ENCODE measurements around the gene AOPEP. TPM values are rescaled to one million over a fixed set of nuclear protein-coding genes. Genes with fewer than 3 reads are reported as not detected.

The AOPEP gene
- total RNA-seq, 6 donors from 2014 or later: 55.4 to 410 (median 111) TPM

- 76 to 87% methylated on average over 7 to 11 of the region's 11 CpGs for WGBS, 2 donors
Observed at GRCh38 chr9:94973451-94973941, 247.0 kb downstream of the AOPEP start.

GRCh38 chr9:94974154-94974879 is 247.8 kb downstream of the AOPEP start:
- Histone ChIP-seq H3K4me1 (peaks cover 0 to 6% (median 5%) of the 10 kb centered on the region in 4 donors), H3K27me3 (no peaks in the 10 kb centered on the region), H3K27ac (no peak overlapping the region), H3K36me3 (no peaks in the 10 kb centered on the region), H3K4me3 (no peak overlapping the region), H3K9me3 (no peaks in the 10 kb centered on the region)
- TF ChIP-seq CTCF (IDR thresholded peaks at IDR 0.05) (no peak), EP300 (IDR thresholded peaks at IDR 0.05) (no peak), POLR2AphosphoS5 (IDR thresholded peaks at IDR 0.05) (no peak), POLR2A (IDR thresholded peaks at IDR 0.05) (no peak)
- no peak for DNase-seq
- 90 to 91% methylated on average over 10 of the region's 10 CpGs for WGBS, 2 donors
- ATAC-seq (ENCODE audit: low FRiP score in 2 of 2): no peak

More at GRCh38 chr9:94973451-94973941, 247.0 kb downstream of the AOPEP start:
- DNase-seq: no peak
- Histone ChIP-seq H3K27ac (peak overlapping the region in 1 of 4 donors; percentile 26), H3K36me3 (no peaks in the 10 kb centered on the region), H3K9me3 (no peaks in the 10 kb centered on the region), H3K4me1 (peaks cover 0 to 6% (median 5%) of the 10 kb centered on the region in 4 donors), H3K27me3 (no peaks in the 10 kb centered on the region), H3K4me3 (no peak overlapping the region)
- TF ChIP-seq EP300 (IDR thresholded peaks at IDR 0.05) (no peak), POLR2A (IDR thresholded peaks at IDR 0.05) (no peak), POLR2AphosphoS5 (IDR thresholded peaks at IDR 0.05) (no peak), CTCF (IDR thresholded peaks at IDR 0.05) (no peak)
- ATAC-seq (ENCODE audit: low FRiP score in 2 of 2): peak in 1 of 2 donors; percentile 49

- Histone ChIP-seq H3K4me1 (peaks cover 0 to 6% (median 5%) of the 10 kb centered on the region in 4 donors), H3K36me3 (no peaks in the 10 kb centered on the region), H3K9me3 (no peaks in the 10 kb centered on the region), H3K27me3 (no peaks in the 10 kb centered on the region), H3K4me3 (no peak overlapping the region), H3K27ac (no peak overlapping the region)
- TF ChIP-seq POLR2AphosphoS5 (IDR thresholded peaks at IDR 0.05): no peak
- no peak for TF ChIP-seq CTCF (IDR thresholded peaks at IDR 0.05)
- TF ChIP-seq POLR2A (IDR thresholded peaks at IDR 0.05): no peak
- TF ChIP-seq EP300 (IDR thresholded peaks at IDR 0.05): no peak
- ATAC-seq (ENCODE audit: low FRiP score in 2 of 2) (no peak), DNase-seq (peak in 1 of 2 donors; percentile 24)
- 89 to 97% methylated on average over 10 to 11 of the region's 11 CpGs for WGBS, 2 donors
Observed at GRCh38 chr9:94975480-94975879, 249.0 kb downstream of the AOPEP start.

GRCh38 chr9:94976077-94976476 is 249.6 kb downstream of the AOPEP start:
- Histone ChIP-seq H3K27me3 (no peaks in the 10 kb centered on the region), H3K4me3 (no peak overlapping the region), H3K9me3 (no peaks in the 10 kb centered on the region), H3K4me1 (peaks cover 0 to 6% (median 5%) of the 10 kb centered on the region in 4 donors), H3K36me3 (no peaks in the 10 kb centered on the region), H3K27ac (no peak overlapping the region)
- WGBS, 2 donors: 80 to 95% methylated on average over 4 of the region's 4 CpGs
- no peak for ATAC-seq (ENCODE audit: low FRiP score in 2 of 2)
- DNase-seq: no peak
- TF ChIP-seq POLR2AphosphoS5 (IDR thresholded peaks at IDR 0.05): no peak
- TF ChIP-seq CTCF (IDR thresholded peaks at IDR 0.05): no peak
- no peak for TF ChIP-seq EP300 (IDR thresholded peaks at IDR 0.05)
- no peak for TF ChIP-seq POLR2A (IDR thresholded peaks at IDR 0.05)

Measured in upper lobe of left lung (tissue), 6 donors.